Tibial nerve (tissue), 4 donors: ENCODE measurements around the gene MT1F.

Experiments
- CTCF ChIP-seq, 5 experiments: fragments of 200-600 bp in 3 of 5; fragments of 450-650 bp in 2 of 5; sonication (generic) in 3 of 5; IDR thresholded peaks; one replicate each; pipeline ENCODE4 v1.5.1; 2016 to 2019; ENCODE audit warnings: antibody characterized with exemption in 5 of 5, mild to moderate bottlenecking in 3 of 5, moderate library complexity in 2 of 5
- EP300 ChIP-seq, 2 donors: sonication (generic); formaldehyde crosslinking; IDR thresholded peaks; one replicate each; pipeline ENCODE4 v1.6.1; 2017; ENCODE audit warnings: antibody characterized with exemption in 2 of 2, mild to moderate bottlenecking in 1 of 2
- POLR2A ChIP-seq, 2 donors: fragments of 450-650 bp; IDR thresholded peaks; one replicate each; pipeline ENCODE4 v1.6.1; 2017; ENCODE audit warnings: antibody characterized with exemption in 2 of 2, mild to moderate bottlenecking in 2 of 2, moderate library complexity in 2 of 2

- TF ChIP-seq CTCF (IDR thresholded peaks at IDR 0.05), result no peak
- TF ChIP-seq POLR2A (IDR thresholded peaks at IDR 0.05), result no peak
- no peak for TF ChIP-seq EP300 (IDR thresholded peaks at IDR 0.05)
These were observed 12.8 kb downstream of the MT1F start for GRCh38 chr16:56670620-56670934.
